Fibroblast of skin of abdomen (primary cell): ENCODE results near the gene MEGF8. TPM values are rescaled to one million over a fixed set of nuclear protein-coding genes. Genes with fewer than 3 reads are reported as not detected.
A peak's percentile ranks its signal among the peaks of the same experiment; 100 is the strongest.

ENCODE experiments used
- DNase-seq: peaks from one replicate; pipeline ENCODE4 v3.0.0-alpha.2; 2013
- polyA plus RNA-seq, 2 experiments: library from polyadenylated mRNA; unstranded; fragments of 120-200 nt; gene quantifications; one replicate each; pipeline ENCODE4 v1.2.1, GENCODE V29; 2013; ENCODE audit not compliant: insufficient read length in 2 of 2

Gene MEGF8
- 46.4 TPM for polyA plus RNA-seq (2013, experiment 1 of 2; ENCODE audit: insufficient read length)
- 44.9 TPM for polyA plus RNA-seq (2013, experiment 2 of 2; ENCODE audit: insufficient read length)

DNA sequence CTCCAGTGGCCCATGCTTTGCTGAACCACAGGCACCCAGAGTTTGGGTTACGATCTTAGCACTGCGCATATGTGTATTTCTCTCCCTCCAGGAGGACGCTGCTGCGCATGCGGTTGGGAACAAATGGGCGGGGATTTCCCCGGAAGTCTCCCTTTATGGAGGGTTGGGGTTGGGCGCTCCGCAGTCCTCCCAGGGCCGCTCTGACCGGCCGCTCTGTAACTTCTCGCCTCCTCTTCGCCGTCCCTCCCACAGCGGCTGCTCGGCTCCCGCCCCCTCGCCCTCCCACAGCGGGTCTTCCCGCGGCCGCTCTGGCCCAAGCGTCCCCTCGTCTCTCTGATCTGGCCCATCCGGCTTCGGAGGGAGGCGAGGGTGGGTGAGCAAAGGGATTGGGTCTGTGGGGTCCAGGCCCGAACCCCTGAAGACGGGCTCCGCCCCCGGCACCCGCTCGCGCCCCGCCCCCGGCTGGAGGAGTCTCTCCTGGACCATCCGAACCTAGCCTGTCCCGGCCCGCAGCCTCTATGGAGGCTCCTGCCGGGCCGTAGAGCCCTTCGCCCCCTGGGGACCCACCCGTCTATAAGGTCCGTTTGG, at the start of gene MEGF8:
TSS of gene MEGF8 (plus strand) at position 328 of the 588 bp plus-strand sequence. CDS start 609 bp downstream, outside the sequence.
- peak; percentile 99 for DNase-seq

DNA sequence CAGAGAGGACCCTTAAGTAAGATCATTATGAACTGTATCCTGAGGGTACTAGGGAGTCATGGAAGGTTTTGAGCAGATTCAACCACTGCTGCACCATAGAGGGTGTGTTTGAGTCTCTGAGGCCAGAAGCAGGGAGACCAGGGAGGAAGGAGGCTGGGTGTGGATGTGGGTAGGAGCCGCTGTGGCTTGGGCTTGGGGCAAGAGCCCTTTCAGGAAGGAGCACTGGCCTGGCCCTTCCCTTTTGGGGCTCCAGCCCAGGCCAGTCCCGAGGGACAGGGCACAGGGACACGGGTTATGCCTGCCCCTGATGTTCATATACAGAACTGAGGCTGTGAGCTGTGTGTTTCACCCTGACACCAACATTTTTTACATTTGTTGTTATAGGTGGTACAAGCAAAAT, 49.2 kb upstream of the MEGF8 start:
- no peak for DNase-seq

DNA sequence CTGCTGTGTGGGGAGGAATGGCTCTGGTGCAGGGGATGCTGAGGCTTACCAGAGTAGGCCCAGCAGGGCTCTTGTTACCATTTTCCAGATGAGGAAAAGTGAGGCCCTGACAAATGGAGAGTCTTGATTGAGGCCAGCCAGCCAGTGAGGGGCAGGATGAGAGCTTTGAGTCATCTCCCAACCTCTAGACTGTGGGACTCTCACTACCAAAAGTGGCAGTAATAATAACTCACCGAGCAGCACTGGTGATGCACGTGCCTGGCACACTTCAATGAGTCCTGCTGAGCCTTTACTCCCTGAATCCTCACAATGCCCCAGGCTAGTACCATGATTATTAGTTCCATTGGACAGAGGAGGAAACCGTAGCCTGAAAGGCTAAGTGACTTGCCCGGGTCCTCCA, 48.6 kb upstream of the MEGF8 start:
- no peak for DNase-seq

GRCh38 chr19:42277821-42278451, 47.5 kb upstream of the MEGF8 start:
- peak; percentile 41 for DNase-seq

- DNase-seq, result no peak
These were observed 46.8 kb upstream of the MEGF8 start for GRCh38 chr19:42278452-42279154.

DNA sequence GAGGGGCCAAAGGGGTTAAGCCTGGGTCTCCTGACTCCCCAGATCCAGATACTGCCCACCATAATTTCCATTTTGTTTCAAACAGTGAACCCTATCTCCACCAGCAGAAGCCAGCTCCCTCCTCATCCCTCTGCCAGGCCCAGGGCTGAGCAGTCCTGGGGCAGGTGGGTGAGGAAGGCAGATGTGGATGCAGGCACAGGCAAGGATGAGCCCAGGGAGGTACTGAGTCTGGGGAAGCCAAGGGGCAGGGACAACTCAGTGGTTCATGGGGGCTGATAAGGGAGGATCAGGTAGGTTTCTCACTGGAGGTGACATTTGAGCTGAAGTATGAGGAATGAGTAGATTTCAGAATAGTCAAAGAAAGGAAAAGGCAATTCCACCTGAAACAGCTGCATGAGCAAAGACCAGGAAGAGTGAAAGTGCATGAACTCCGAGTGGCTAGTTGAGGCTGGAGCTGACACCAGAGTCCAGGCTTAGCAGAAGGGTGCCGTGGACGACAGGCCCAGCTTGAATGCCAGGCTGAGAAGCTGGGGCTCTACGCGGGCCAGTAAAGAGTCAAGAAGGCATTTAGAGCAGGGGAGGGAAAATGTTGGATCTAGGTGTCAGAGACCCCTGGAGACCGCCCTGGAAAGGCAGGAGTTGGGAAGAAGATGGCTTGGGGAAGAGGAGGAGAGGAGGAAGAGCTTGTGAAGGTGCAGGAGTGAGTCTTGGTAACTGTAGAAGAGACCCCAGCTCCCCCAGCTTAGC, 46.1 kb upstream of the MEGF8 start:
- no peak for DNase-seq

- DNase-seq, result peak; percentile 93
These were observed 45.3 kb upstream of the MEGF8 start for GRCh38 chr19:42279902-42280814.

DNA sequence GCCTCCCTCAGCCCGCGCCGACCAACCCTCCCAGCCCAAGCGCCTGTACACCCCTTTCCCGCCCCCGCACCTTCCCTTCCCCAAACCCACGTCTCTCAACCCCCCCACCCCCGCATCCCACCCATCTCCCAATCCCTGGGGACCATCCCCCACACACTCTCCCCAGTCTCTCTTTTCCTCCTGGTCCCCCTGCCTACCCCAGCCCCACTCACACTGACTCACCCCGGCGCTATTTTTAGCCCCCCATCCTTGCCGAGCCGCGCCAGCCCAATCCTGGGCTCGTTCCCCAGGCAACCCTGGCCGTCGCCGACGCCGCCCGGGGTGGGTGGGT, 44.7 kb upstream of the MEGF8 start:
- DNase-seq, result peak; percentile 67

- peak; percentile 40 for DNase-seq
These were observed 44.1 kb upstream of the MEGF8 start for GRCh38 chr19:42281146-42281826.

DNA sequence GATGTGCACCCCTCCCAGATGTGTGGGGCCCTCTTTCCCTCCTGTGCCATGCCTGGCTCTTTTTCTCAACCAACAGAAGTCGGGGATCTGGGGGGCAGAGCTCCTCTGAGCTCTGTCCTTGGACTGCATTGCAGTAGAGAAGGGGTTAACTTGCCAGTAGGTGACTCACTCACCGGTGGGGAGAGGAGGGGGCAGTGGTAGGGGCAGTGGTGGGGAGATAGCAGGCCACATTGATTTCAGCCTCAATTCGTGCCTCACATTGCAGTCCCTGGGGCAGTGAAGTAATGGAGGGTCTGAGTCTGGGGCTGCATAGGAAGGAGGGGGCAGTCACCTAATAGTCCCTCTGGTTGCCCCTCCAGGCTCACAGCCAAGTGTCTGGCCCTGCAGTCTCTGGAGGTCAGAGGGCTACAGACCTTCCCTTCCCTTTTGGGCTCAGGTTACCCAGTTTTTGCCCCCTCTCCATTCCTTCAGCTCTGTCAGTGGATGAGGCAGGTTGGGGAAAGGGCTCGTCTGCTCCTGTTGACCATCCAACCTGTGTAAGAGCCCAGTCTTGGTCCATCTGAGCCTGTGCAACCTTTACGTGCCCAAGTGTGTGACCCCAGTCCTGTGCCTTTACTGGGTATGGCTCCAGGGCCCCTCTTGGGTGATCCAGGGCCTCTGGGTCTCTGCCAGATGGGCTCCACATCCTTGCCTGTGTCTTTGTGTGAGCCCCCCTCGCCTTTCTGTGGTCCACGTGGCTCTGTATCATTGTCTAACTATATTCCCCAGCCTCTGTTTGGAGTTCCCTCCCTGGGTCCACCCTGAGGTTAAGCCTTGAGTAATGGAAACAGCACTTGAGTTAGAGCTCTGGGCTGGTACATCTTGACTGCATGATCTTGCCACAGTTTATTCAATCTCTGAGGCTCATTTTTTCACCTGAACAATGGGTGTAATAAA, 43.3 kb upstream of the MEGF8 start:
- DNase-seq, result peak; percentile 68

GRCh38 chr19:42282819-42283187, 42.6 kb upstream of the MEGF8 start:
- no peak for DNase-seq

- peak; percentile 97 for DNase-seq
These were observed 42.0 kb upstream of the MEGF8 start for GRCh38 chr19:42283188-42284065.

- peak; percentile 89 for DNase-seq
These were observed 41.4 kb upstream of the MEGF8 start for GRCh38 chr19:42284066-42284501.

- DNase-seq, result no peak
These were observed 40.7 kb upstream of the MEGF8 start for GRCh38 chr19:42284591-42285341.

- no peak for DNase-seq
These were observed 39.9 kb upstream of the MEGF8 start for GRCh38 chr19:42285541-42285941.

GRCh38 chr19:42285988-42286348, 39.5 kb upstream of the MEGF8 start:
- no peak for DNase-seq

GRCh38 chr19:42286349-42287016, 39.0 kb upstream of the MEGF8 start:
- peak; percentile 38 for DNase-seq
